Cardiac fibroblast (primary cell): Measurements from ENCODE around the gene RAB17.

Source experiments
- DNase-seq, 2 donors: peaks; one replicate each; pipeline versions ENCODE4 v3.0.0 to v3.0.0-alpha.2; 2010; ENCODE audit warnings: low read depth in 2 of 2
- H3K4me3 ChIP-seq, 2 donors: replicated peaks in 1 of 2; 1 replicate in 1 of 2; 2 replicates in 1 of 2; pipeline ENCODE4 v1.5.1; 2011; ENCODE audit warnings: low read depth in 2 of 2, low read length in 2 of 2, mild to moderate bottlenecking in 2 of 2, moderate library complexity in 1 of 2
- CTCF ChIP-seq: IDR thresholded peaks from one replicate; pipeline ENCODE4 v1.5.1; 2011; ENCODE audit warnings: low read depth, mild to moderate bottlenecking, low read length, inconsistent platforms

Gene RAB17

GRCh38 chr2:237574894-237575868 lies 15.4 kb downstream of the RAB17 start:
- no peak for TF ChIP-seq CTCF
- peak in 1 of 2 donors; percentile 43 for DNase-seq
- no peak overlapping the region for H3K4me3 ChIP-seq

DNA sequence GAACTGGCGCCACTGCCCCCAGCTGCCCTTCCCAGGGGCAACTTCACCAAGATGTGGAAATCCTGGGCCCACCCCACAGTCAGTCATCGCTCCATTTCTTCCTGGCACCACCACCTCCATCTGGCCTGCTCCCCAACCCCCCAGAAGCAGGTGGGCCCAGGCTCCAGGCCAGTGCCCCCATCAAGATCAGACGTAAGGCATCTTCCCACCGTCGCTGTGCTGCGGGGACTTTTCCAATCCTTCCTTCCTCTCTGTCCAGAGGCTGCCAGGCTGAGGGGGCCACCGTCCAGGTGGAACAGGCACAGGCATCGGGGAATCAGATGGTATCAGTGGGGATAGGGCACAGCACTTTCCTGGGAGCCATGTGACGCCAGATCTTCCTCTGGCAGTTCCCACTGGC lies 16.1 kb downstream of the RAB17 start:
- no peak for TF ChIP-seq CTCF
- no peak for DNase-seq
- no peak overlapping the region for H3K4me3 ChIP-seq

- no peak for DNase-seq
- no peak overlapping the region for H3K4me3 ChIP-seq
- TF ChIP-seq CTCF = no peak
Observed at GRCh38 chr2:237573721-237574415, 16.7 kb downstream of the RAB17 start.

GRCh38 chr2:237572742-237573101 lies 17.8 kb downstream of the RAB17 start:
- DNase-seq = no peak
- no peak overlapping the region for H3K4me3 ChIP-seq
- no peak for TF ChIP-seq CTCF

GRCh38 chr2:237572021-237572741 lies 18.4 kb downstream of the RAB17 start:
- DNase-seq = peak; percentile 95 to 96
- TF ChIP-seq CTCF = peak; percentile 93
- H3K4me3 ChIP-seq = no peak overlapping the region

DNA sequence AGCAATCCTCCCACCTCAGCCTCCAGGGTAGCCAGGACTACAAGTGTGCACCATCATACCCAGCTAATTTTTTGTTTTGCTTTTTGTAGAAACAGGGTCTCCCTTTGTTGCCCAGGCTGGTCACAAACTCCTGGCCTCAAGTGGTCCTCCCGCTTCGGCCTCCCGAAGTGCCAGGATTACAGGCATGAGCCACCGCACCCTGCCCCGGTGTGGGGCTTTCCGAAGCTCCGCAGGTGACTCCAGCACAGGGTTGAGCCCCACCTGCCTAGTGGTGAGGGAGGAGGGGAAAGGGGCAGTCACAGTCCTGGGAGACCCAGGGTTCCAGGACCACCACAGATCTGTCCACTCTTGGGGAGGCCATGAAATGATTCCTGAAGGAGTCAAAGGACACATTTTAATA lies 19.0 kb downstream of the RAB17 start:
- TF ChIP-seq CTCF = no peak
- no peak for DNase-seq
- no peak overlapping the region for H3K4me3 ChIP-seq
